Fibroblast of peridontal ligament (primary cell): ENCODE measurements around the gene MPPED1.

Experiments
- DNase-seq: peaks from one replicate; pipeline ENCODE4 v3.0.0-alpha.2; 2010; ENCODE audit errors: extremely low read depth

The MPPED1 gene

GRCh38 chr22:43392385-43392989, 19.3 kb upstream of the MPPED1 start:
- DNase-seq = no peak

GRCh38 chr22:43393132-43393843, 18.5 kb upstream of the MPPED1 start:
- DNase-seq = no peak

GRCh38 chr22:43393844-43394474, 17.9 kb upstream of the MPPED1 start:
- no peak for DNase-seq

DNA sequence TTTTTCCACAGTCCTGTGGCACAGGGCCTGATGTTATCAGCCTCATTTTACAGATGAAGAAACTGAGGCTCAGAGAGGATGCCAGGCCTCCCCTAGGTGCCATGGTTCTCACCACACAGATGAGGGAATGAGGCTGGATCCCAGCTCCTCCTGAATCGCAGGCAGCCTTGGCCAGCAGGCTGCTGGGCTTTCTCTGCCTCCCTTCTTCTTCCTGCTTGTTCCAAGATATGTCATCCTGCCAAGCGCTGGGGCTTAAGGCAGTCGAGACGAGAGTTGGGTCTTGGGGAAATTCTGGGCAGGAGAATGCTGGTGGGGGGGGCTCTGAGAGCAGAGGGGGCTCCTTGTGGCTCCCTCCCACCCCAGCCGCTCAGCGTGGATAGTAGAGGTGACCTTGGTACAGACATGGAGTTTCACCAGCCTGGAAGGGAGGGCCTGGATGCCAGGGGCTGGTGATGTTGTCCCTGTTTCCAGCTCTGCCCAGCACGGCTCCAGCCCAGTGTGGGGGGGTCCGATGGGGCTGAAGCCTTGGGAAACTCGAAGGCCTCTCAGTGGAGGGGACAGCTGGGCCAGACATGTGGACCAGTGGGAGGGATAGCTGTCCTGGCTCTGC, 16.6 kb upstream of the MPPED1 start:
- no peak for DNase-seq

DNA sequence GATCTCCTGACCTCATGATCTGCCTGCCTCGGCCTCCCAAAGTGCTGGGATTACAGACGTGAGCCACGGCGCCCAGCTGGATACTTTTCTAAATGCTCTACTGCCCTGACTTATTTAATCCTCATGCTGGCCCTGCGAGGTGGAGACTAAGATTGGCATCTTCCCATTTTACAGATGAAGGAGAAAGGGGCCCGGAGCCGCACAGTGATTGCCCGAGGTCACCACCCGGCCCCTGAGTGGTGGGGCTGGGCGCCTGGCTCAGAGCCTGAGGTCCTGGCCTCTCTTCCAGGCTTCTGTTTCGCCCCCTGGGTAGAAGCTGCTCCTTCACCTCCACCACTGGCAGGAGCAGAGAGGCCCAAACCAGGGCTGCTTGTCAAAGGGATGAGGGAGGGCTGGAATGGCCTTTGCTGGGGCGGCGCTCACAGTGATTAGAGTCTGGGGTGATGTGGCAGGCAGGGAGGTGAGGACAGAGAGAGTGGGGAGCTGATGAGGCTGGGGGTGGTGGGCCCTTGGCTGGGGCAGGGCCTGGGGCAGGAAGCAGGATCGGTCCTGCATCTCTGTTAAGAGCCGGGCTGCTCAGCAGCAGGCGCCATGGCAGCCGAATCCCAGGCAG, 15.4 kb upstream of the MPPED1 start:
- no peak for DNase-seq

DNA sequence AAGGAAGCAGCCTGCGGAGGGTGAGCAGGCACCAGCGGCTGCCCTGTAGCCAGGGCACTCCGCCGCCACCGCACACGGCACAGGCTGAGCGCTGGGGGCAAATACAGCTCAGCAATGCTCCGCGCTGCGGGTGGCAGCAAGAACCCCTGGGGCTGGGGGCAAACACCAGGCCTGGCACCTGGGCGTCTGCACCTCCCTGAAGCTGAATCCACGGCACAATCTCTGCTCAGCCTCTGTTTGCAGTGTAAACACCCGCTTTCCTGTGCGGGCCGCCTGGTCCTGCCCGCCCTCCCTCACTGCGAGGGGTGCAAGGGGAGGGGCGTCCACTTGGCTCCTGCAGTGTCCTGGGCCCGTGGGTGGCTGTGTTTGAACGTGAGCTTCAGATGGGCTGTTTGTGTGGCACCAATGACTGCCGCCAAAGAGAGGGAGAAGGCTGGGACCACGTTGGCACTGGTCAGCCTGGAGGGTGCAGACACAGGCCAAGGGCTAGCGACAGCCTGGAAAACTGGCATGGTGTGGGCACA, 14.8 kb upstream of the MPPED1 start:
- no peak for DNase-seq

- no peak for DNase-seq
These were observed 14.0 kb upstream of the MPPED1 start for GRCh38 chr22:43397766-43398165.

- DNase-seq = no peak
These were observed 13.6 kb upstream of the MPPED1 start for GRCh38 chr22:43398246-43398645.

- DNase-seq = no peak
These were observed 12.9 kb upstream of the MPPED1 start for GRCh38 chr22:43398910-43399309.

DNA sequence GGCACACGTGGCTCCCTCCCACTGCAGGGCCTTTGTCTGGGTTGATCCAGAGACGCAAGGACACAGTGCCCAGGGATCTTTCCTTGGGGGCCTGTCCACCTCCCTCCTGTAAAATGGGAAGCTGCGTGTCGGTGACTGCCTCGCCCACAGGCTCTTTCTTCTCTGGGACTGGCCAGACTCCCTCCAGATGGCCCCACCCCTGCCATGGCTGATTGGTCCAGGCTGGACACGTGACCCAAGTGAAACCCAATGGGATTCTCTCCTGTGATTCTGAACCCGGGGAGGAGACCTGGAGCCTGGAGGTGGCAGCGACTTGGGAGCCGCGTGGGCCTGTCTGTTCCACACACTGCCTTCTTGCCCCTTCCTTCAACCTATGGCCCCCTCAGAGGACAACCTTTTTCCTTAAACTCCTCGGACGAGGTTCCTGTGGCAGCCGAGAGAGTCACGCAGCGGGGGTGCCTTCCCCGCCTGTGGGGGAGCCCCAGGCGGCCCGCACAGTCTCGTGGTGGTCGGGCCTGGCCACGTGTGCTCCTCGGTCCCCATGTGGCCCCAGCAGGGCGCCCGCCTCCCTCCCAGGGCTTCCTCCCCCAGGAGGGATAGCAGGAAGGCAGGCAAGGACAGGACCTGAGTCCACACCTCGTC, 12.4 kb upstream of the MPPED1 start:
- no peak for DNase-seq

GRCh38 chr22:43399980-43400358, 11.8 kb upstream of the MPPED1 start:
- no peak for DNase-seq

DNA sequence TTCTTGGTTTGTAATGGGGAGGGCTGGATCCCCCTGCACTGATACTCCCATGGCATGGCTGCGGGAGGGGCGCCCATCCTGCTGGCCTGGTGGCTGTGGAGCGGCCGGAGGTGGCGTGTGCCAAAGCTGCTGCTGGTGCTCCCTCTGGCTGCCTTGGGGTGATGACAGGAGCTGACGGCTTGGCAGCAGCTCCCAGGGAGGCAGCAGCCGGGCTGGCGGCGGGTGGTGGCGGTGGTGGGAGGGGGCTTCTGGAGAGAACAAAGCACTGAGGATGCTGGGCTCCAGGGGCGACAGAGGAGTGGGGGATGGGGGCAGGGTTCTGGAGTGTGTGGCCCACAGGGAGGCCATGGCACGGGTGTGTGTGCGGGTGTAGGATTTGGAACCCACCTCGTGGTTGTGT, 11.4 kb upstream of the MPPED1 start:
- no peak for DNase-seq

- no peak for DNase-seq
These were observed 10.6 kb upstream of the MPPED1 start for GRCh38 chr22:43401233-43401632.

GRCh38 chr22:43401661-43402060, 10.2 kb upstream of the MPPED1 start:
- DNase-seq = no peak

DNA sequence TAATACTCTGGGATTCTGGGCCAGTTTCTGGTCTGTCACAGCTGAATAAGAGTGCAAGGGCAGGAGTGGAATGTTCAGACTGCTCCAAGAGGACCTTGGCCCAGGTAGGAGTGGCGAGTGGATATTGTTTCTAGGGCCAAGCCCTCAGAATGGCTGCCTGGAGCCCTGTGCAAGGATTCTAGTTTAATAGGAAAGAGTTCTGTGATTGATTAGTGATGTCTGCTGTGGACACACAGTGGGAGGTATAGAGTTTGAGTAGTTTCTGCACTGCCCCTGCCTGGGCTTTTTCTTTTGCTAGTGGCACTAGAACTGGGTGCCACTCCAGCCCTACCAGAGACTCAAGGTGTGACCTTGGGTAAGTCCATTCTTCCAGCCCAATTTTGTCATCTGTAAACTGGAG, 9.7 kb upstream of the MPPED1 start:
- DNase-seq = no peak

DNA sequence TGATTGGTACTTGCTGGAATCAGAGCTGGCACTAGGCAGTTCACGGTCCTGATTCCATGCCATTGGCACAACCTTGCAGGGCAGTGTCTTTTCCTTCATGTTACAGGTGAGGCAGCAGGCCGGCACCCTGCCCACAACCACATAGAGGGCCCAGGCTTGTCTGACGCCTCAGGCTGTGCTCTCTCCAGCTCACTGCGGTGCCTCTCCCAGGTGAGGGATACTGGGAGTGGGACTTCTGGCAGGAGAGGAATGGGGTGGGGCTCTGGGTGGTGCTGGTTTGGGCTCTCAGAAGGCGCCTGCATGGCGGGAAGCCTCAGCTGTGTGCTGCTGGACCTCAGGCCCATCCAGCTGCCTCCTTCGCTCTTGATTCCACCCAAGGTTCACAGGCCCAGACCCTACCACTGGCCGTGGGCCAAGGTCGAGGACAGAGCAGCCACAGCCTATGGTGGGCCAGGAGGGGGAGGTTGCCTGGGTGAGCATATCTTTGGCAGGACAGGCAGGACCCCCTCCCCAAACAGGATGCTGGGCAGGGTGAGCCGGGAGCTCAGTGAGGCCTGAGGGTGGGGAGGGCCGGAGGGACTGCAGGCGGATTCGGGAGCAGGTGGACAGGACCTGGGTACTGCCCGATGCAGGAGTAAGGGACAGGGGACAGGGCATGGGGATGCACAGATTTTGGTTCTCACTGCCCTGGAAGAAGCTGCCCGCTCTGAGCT, 7.0 kb upstream of the MPPED1 start:
- DNase-seq = no peak

DNA sequence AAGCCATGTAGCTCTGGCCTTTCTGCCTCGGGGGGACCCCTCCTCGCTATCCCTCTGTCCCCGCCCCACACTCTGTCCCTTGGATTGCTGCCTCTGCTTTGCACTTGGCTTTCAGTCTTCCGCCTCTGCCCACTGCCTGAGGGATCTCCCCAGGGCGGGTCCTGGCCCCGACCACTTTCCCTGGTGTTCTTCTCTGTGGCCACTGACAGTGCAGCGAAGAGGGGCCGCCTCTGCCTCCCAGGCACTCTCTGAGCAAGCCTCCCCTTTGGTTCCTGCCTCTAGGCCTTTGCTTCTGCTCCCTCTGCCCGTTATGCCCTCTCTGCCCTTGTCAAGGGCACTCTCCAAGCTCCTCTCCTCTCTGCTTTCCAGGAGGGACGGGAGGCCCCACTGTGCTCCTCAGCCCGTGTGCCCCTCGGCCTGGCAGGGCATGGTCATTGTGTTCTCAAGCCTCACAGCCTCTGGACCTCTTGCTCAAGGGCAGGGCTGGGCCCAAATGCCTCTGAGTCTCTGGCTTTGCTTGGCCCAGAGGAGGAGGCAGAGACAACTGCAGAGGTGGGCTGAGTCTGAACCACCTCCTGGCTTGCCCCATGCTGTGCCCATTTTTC, 5.5 kb upstream of the MPPED1 start:
- no peak for DNase-seq

- no peak for DNase-seq
These were observed 4.2 kb upstream of the MPPED1 start for GRCh38 chr22:43407591-43407990.

DNA sequence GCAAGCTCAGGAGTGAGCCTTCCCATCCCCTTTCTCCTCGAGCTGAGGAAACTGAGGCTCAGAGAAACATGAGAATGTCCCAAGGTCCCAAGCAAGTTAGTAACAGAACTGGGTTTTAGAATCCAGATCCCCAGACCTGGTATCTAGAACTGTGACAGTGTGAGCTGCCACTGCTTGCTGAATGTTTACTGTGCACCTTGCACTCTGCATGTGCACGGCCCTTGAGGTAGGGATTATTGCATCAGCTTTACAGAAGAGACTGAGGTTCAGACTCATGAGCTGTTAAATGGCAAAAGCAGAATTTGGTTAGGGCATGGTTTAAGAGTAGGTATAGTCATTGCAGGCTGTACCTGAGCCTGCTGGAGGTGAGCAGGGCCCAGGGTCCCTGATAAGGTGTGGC, 3.8 kb upstream of the MPPED1 start:
- DNase-seq = no peak

DNA sequence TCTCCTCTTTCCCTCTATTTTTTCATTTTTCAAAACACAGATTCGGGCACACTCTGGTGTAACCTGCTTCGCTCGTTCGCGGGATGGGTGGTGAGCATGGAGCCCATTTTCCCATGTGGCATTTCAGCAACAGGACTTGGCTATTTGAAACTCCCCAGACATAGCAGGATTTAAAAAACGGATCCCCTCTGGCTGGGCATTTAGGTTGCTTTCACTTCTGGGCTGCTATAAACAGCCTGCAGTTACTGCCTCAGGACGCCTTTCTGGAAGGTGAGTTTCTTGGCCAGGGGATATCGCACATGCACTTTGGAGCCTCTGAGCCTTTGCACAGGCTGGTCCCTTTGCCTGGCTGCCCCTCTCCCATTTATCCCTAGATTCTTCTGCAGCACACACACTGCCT, 2.8 kb upstream of the MPPED1 start:
- DNase-seq = no peak

DNA sequence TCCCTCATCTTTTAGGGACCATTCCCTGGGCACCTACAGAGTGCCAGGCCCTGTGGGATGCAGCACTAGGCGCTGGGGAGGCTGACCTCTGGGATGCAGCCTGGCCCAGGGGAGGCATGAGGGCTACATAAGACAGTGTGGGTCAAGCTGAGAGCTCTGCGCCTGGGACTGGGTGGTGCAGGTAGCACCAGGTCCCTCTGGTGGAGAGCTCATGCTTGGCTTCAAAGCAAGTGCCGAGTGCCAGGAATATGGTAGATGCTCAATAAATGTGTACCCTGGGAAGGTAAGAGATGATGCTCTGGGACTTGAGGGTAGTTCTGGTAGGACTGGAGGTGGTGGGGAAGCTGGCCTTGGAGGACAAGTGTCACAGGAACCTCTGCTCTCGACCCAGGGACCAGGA, 2.0 kb upstream of the MPPED1 start:
- DNase-seq = no peak
